PC-3 (cell line): ENCODE data around the gene KIAA1217. TPM values are rescaled to one million over a fixed set of nuclear protein-coding genes. Genes with fewer than 3 reads are reported as not detected.

Source experiments
- ATAC-seq: fragments of 200-7000 bp; cut with Tn5 transposase; 2 replicates; pipeline ENCODE4 v1.9.1; 2020; ENCODE audit warnings: mild to moderate bottlenecking, moderate library complexity
- BruUV-seq: library from RNA; stranded (reverse); fragments of 400-500 nt; replicated peaks from 2 replicates; lab custom pipeline; 2021; lab: Mats Ljungman, UMichigan
- CTCF ChIA-PET: fragments of 300-600 bp; sonication (Branson Sonifier 250); formaldehyde crosslinking; loops from one replicate; lab custom pipeline; 2022; ENCODE audit warnings: antibody characterized with exemption; lab: Charles Lee
- POLR2A ChIA-PET: fragments of 300-600 bp; sonication (Branson Sonifier 250); formaldehyde crosslinking; loops from one replicate; lab custom pipeline; 2022; ENCODE audit warnings: antibody characterized with exemption; ENCODE audit not compliant: unreplicated experiment; lab: Charles Lee
- DNase-seq: peaks from one replicate; pipeline ENCODE4 v3.0.0-alpha.2; 2015
- H2AFZ ChIP-seq: fragments of 300-600 bp; sonication (generic); 2 replicates; pipeline ENCODE4 v1.6.0; 2016; ENCODE audit warnings: antibody characterized with exemption, low read length
- H3F3A ChIP-seq: fragments of 300-600 bp; sonication (generic); one replicate; pipeline ENCODE4 v1.6.0; 2017; ENCODE audit warnings: antibody characterized with exemption, low read length, control low read depth, mild to moderate bottlenecking; ENCODE audit not compliant: unreplicated experiment
- H3K27ac ChIP-seq: fragments of 300-600 bp; sonication (generic); 2 replicates; pipeline ENCODE4 v1.5.1; 2016; ENCODE audit warnings: mild to moderate bottlenecking, low read length
- H3K27me3 ChIP-seq: fragments of 300-600 bp; sonication (generic); 2 replicates; pipeline ENCODE4 v1.6.1; 2016; ENCODE audit warnings: low read length, mixed read lengths
- H3K36me3 ChIP-seq: fragments of 300-600 bp; sonication (generic); 2 replicates; pipeline ENCODE4 v1.6.1; 2016; ENCODE audit warnings: low read depth, mixed run types, low read length, mixed read lengths
- H3K4me1 ChIP-seq: fragments of 300-600 bp; sonication (generic); 2 replicates; pipeline ENCODE4 v1.5.1; 2016; ENCODE audit warnings: low read length; ENCODE audit not compliant: insufficient read depth
- H3K4me2 ChIP-seq: fragments of 300-600 bp; sonication (generic); 2 replicates; pipeline ENCODE4 v1.6.0; 2016; ENCODE audit warnings: low read length
- H3K4me3 ChIP-seq: fragments of 300-600 bp; sonication (generic); 2 replicates; pipeline ENCODE4 v1.5.1; 2016; ENCODE audit warnings: mild to moderate bottlenecking, low read length, mixed read lengths
- H3K79me2 ChIP-seq: fragments of 300-600 bp; sonication (generic); 2 replicates; pipeline ENCODE4 v1.6.1; 2017; ENCODE audit warnings: low read length, mixed read lengths
- H3K9ac ChIP-seq: fragments of 300-600 bp; sonication (generic); 2 replicates; pipeline ENCODE4 v1.6.0; 2016; ENCODE audit warnings: mild to moderate bottlenecking, low read length
- H3K9me2 ChIP-seq: fragments of 300-600 bp; sonication (generic); replicated peaks from 2 replicates; pipeline ENCODE4 v1.6.1; 2016; ENCODE audit warnings: mixed run types, low read length, mixed read lengths
- H3K9me3 ChIP-seq: fragments of 300-600 bp; sonication (generic); 2 replicates; pipeline ENCODE4 v1.6.1; 2016; ENCODE audit warnings: low read length, mixed read lengths
- H4K20me1 ChIP-seq: fragments of 300-600 bp; sonication (generic); 2 replicates; pipeline ENCODE4 v1.6.1; 2016; ENCODE audit warnings: low read length, mixed read lengths
- CTCF ChIP-seq: fragments of 300-600 bp; sonication (generic); conservative IDR thresholded peaks from 2 replicates; pipeline ENCODE4 v1.5.1; 2017; ENCODE audit warnings: antibody characterized with exemption, low read depth, mild to moderate bottlenecking, low read length
- EZH2 ChIP-seq: fragments of 300-600 bp; sonication (generic); IDR thresholded peaks from one replicate; pipeline ENCODE4 v1.6.1; 2017; ENCODE audit warnings: antibody characterized with exemption, mild to moderate bottlenecking, low read length; ENCODE audit not compliant: unreplicated experiment
- EZH2phosphoT487 ChIP-seq: fragments of 300-600 bp; sonication (generic); IDR thresholded peaks from 2 replicates; pipeline ENCODE4 v1.6.1; 2018; ENCODE audit warnings: mild to moderate bottlenecking, antibody characterized with exemption, low read length, borderline replicate concordance
- intact Hi-C: fragments of 100-400 bp; cut with micrococcal nuclease; formaldehyde crosslinking; loops from 2 replicates; pipeline ENCODE4 v1.9.0; 2023
- total RNA-seq: library from RNA; depleted of rRNA; stranded (reverse); fragments of >200 nt; gene quantifications from 2 replicates; pipeline ENCODE4 v1.2.3, GENCODE V29; 2014

KIAA1217 gene
- total RNA-seq, 1 experiment from 2014 or later: 16.0 TPM

- intact Hi-C loops: no loop called here
Measured at GRCh38 chr10:24467605-24468004, 258.7 kb downstream of the KIAA1217 start.

GRCh38 chr10:24468281-24468751 lies 259.4 kb downstream of the KIAA1217 start:
- peak overlapping the region; percentile 32 for H3K27ac ChIP-seq

More at GRCh38 chr10:24467605-24468004, 258.7 kb downstream of the KIAA1217 start:
- Histone ChIP-seq H3K4me3 (peak overlapping the region; percentile 84), H3K27me3 (no peaks in the 10 kb centered on the region), H3K4me2 (peak overlapping the region; percentile 87), H2AFZ (no peak overlapping the region), H3K36me3 (no peaks in the 10 kb centered on the region), H3K9ac (peak overlapping the region; percentile 86), H3K4me1 (peaks cover 64% of the 10 kb centered on the region), H3K79me2 (peaks cover 56% of the 10 kb centered on the region), H3K9me3 (no peaks in the 10 kb centered on the region), H3K9me2 (no peaks in the 10 kb centered on the region), H3K27ac (peak overlapping the region; percentile 99; the same call in 1 of the 2 replicates), H3F3A (no peaks in the 10 kb centered on the region), H4K20me1 (peaks cover 30% of the 10 kb centered on the region)
- CTCF ChIA-PET: no interaction called here
- no TSS peak for BruUV-seq
- no peak for DNase-seq
- ATAC-seq: no peak
- POLR2A ChIA-PET: interaction anchor here (0.6 to 1.1 kb wide), 2 partner anchors 14 to 39 kb away, joined by 3 to 6 read pairs; no protein-coding TSS in a partner anchor
- TF ChIP-seq EZH2phosphoT487: no peak
- TF ChIP-seq EZH2: no peak
- TF ChIP-seq CTCF: no peak

More at GRCh38 chr10:24468281-24468751, 259.4 kb downstream of the KIAA1217 start:
- no peaks in the 10 kb centered on the region for H3K27me3 ChIP-seq
- H3F3A ChIP-seq: no peaks in the 10 kb centered on the region
- ChIA-PET CTCF (no interaction called here), POLR2A (interaction anchor here (1.1 kb wide), 1 partner anchor 13 kb away, joined by 6 read pairs; no protein-coding TSS in a partner anchor)
- no peak overlapping the region for H2AFZ ChIP-seq
- peaks cover 59% of the 10 kb centered on the region for H3K79me2 ChIP-seq
- H3K4me3 ChIP-seq: peak overlapping the region; percentile 84
- no peak for TF ChIP-seq EZH2phosphoT487
- no peak for TF ChIP-seq CTCF
- TF ChIP-seq EZH2: no peak
- intact Hi-C loops: no loop called here
- peaks cover 2% of the 10 kb centered on the region for H3K36me3 ChIP-seq
- H3K9me3 ChIP-seq: no peaks in the 10 kb centered on the region
- BruUV-seq: TSS peak; percentile 26
- DNase-seq (peak; percentile 50), ATAC-seq (no peak)
- H4K20me1 ChIP-seq: peaks cover 30% of the 10 kb centered on the region
- H3K4me2 ChIP-seq: peak overlapping the region; percentile 87
- no peaks in the 10 kb centered on the region for H3K9me2 ChIP-seq
- H3K4me1 ChIP-seq: peaks cover 56% of the 10 kb centered on the region
- H3K9ac ChIP-seq: peak overlapping the region; percentile 86; the same call in 1 of the 2 replicates
